Effector CD8-positive, alpha-beta T cell (primary cell): ENCODE measurements around the gene CACNA1C.

Experiments
- DNase-seq: peaks from one replicate; lab custom pipeline; 2025; lab: John Stamatoyannopoulos, UW

Gene CACNA1C

GRCh38 chr12:2140858-2141519 is 88.2 kb downstream of the CACNA1C start:
- no peak for DNase-seq

GRCh38 chr12:2142068-2142467 is 89.3 kb downstream of the CACNA1C start:
- DNase-seq = no peak

GRCh38 chr12:2144951-2145350 is 92.2 kb downstream of the CACNA1C start:
- no peak for DNase-seq

GRCh38 chr12:2145433-2145998 is 92.7 kb downstream of the CACNA1C start:
- DNase-seq = no peak

GRCh38 chr12:2147335-2147734 is 94.5 kb downstream of the CACNA1C start:
- DNase-seq = no peak

- no peak for DNase-seq
Measured at GRCh38 chr12:2149091-2149490, 96.3 kb downstream of the CACNA1C start.

- DNase-seq = no peak
Measured at GRCh38 chr12:2150833-2151232, 98.0 kb downstream of the CACNA1C start.

GRCh38 chr12:2151391-2151790 is 98.6 kb downstream of the CACNA1C start:
- no peak for DNase-seq

- no peak for DNase-seq
Measured at GRCh38 chr12:2152134-2152533, 99.3 kb downstream of the CACNA1C start.

GRCh38 chr12:2154050-2154449 is 101.3 kb downstream of the CACNA1C start:
- DNase-seq = no peak

GRCh38 chr12:2154521-2154920 is 101.7 kb downstream of the CACNA1C start:
- no peak for DNase-seq

- no peak for DNase-seq
Measured at GRCh38 chr12:2156333-2156732, 103.5 kb downstream of the CACNA1C start.

- DNase-seq = no peak
Measured at GRCh38 chr12:2160043-2160442, 107.3 kb downstream of the CACNA1C start.

- no peak for DNase-seq
Measured at GRCh38 chr12:2161473-2161872, 108.7 kb downstream of the CACNA1C start.

- DNase-seq = no peak
Measured at GRCh38 chr12:2163177-2163941, 110.6 kb downstream of the CACNA1C start.

- DNase-seq = no peak
Measured at GRCh38 chr12:2165021-2165420, 112.2 kb downstream of the CACNA1C start.

- no peak for DNase-seq
Measured at GRCh38 chr12:2165927-2166326, 113.1 kb downstream of the CACNA1C start.

- no peak for DNase-seq
Measured at GRCh38 chr12:2166696-2167095, 113.9 kb downstream of the CACNA1C start.

- DNase-seq = no peak
Measured at GRCh38 chr12:2167231-2167630, 114.4 kb downstream of the CACNA1C start.

- no peak for DNase-seq
Measured at GRCh38 chr12:2168808-2169207, 116.0 kb downstream of the CACNA1C start.

GRCh38 chr12:2169489-2169888 is 116.7 kb downstream of the CACNA1C start:
- no peak for DNase-seq

GRCh38 chr12:2169940-2170339 is 117.2 kb downstream of the CACNA1C start:
- no peak for DNase-seq

GRCh38 chr12:2170376-2170775 is 117.6 kb downstream of the CACNA1C start:
- no peak for DNase-seq
